ENCODE measurements around the gene SPECC1.
"Not testable (repeated sequence)": the region's sequence is repeated elsewhere in the genome, so short reads cannot be mapped to it uniquely, and the experiment has no call there.

Gene SPECC1

GRCh38 chr17:20142268-20142667 lies 133.1 kb downstream of the SPECC1 start:
- DNase-seq: no peak

DNA sequence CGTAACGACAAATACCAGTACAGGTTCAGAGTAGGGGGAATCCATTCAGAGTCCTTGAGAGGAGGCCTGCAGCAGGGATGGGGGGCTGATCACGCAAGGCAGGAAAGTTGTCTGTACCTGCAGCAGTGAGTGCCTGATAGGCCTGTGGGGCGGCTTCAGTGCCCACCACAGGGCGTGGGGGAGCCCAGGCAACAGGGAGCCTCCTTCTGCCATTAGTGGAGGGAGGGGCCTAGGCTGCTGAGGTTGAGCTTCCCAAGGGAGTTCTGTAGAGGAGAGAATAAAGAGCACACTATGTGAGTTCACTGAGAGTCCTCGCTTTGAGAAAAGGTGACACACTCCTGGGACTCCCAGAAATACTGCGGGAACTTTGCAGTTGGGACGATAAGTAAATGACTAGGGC lies 134.6 kb downstream of the SPECC1 start:
- DNase-seq: no peak

DNA sequence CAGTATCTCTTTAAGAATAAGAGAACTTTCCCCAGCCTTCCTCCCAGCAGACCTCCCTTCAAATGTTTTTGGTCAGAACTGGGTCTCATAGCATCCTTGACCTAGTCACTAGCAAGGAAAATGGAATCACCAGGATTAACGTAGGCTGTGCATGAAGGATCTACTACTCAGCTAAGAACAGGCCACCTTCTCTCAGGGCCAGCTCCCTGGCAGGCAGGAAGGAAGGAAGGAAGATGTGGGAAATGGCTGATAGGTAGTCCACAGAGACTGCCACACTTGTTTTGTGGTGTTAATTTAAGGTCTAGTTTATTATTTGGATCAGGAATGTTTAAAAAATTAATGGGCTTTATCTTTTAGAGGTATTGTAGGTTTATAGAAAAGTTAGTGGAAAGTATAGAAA lies 136.4 kb downstream of the SPECC1 start:
- DNase-seq: no peak

GRCh38 chr17:20149251-20149650 lies 140.1 kb downstream of the SPECC1 start:
- DNase-seq: no peak

- DNase-seq: no peak
Measured at GRCh38 chr17:20151174-20151573, 142.0 kb downstream of the SPECC1 start.

GRCh38 chr17:20153231-20153630 lies 144.1 kb downstream of the SPECC1 start:
- no peak for DNase-seq

- DNase-seq: no peak
Measured at GRCh38 chr17:20154286-20155000, 145.3 kb downstream of the SPECC1 start.

GRCh38 chr17:20155258-20156195 lies 146.4 kb downstream of the SPECC1 start:
- peak; percentile 99 for DNase-seq

DNA sequence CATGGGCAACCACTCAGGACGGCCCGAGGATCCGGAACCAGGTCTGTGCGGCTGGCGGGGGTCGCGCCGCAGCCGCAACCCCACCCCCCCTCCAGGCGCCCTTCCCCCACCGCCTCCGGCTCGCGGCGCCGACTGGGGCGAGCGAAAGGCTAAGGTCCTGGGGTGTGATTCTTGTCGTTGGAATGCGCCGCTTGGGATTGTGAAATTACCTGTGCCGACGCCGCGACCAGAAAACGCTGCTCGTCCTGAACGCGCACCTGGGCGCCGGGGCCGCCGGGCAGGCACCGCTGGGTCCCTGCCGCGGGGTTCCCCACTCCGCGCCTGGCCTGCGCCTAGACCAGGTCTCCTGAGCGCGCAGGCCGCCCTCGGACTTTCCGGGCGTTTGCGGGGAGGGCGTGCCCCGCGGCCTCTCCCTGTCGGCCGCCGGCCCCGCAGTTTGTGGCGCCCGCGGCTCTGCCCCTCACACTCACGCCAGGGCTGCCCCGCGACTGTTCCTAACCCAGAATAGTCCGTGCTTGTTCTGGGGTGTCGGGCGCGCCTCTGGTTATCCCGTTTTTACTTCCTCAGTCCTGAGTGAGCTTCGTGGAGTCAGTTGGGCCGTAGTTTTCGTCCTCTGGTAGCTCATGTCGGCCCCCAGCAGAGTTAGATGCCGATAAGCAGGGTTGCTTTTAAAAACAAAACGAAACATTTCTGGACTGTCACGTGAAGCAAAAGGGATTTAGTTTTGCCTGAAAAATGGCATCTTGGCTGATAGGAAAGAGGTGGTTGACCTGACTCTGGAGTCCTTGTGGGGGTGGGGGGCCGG lies 147.2 kb downstream of the SPECC1 start:
- peak; percentile 56 for DNase-seq

DNA sequence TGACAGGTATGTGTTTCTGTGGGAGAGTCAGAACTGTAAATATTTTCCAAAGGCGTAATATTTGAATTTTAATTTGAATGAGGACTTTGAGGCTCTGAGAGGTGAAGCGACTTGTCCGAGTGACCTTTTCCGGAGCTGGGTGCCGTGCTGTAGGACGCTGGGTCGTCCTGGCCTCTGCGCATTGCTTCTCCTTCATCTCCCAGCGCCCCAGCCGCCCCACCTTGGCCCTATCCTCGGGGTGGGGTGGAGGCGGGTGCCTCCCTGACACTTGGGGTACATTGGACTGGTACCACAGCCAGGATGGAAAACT lies 147.8 kb downstream of the SPECC1 start:
- DNase-seq: no peak

DNA sequence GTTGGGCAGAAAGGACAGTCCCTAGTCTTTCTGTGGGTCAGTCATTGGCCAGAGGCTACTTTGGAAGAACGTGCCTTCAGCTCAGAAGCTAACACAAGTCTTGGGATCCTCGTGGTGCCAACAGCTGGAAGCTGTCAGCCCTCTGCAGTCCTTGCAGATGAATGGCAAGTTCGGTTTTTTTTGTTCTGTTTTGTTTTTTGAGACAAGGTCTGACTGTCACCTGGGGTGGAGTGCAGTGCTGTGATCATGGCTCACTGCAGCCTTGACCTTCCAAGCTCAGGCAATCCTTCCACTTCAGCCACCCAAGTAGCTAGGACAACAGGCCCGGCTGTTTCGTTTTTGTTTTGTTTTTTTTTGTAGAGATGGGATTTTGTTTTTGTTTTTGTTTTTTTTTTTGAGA lies 149.4 kb downstream of the SPECC1 start:
- no peak for DNase-seq

GRCh38 chr17:20159406-20160069 lies 150.4 kb downstream of the SPECC1 start:
- DNase-seq: peak; percentile 17

DNA sequence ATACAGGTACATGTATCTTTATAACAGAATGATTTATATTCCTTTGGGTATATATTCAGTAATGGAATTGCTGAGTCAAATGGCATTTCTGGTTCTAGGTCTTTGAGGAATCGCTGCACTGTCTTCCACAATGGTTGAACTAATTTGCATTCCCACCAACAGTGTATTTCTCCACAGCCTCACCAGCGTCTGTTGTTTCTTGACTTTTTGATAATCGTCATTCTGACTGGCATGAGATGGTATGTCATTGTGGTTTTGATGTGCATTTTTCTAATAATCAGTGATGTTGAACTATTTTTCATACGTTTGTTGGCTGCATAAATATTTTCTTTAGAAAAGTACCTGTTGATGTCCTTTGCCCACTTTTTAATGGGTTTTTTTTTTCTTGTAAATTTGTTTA lies 156.4 kb downstream of the SPECC1 start:
- DNase-seq: not testable (repeated sequence)

DNA sequence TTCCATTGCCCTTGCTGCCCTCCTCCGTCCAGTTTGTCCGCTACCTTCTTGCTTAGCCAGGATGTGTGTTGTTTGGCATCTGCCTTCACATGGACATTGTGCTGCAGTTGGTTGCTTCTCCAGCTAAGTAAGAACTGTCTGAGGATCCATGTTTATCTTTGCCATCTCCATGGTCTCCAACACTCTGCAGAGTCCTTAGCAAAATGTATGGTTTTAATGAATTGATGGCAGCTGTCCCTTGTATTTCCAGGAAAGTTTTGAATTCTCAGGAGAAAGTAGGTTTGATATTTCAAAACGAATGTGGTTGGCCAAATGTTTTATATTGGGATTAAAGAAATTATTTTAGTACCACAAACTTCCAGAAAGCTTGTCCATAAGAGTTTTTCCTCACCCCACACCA lies 160.9 kb downstream of the SPECC1 start:
- no peak for DNase-seq

- DNase-seq: no peak
Measured at GRCh38 chr17:20171741-20172365, 162.7 kb downstream of the SPECC1 start.

GRCh38 chr17:20172376-20172775 lies 163.2 kb downstream of the SPECC1 start:
- DNase-seq: no peak

GRCh38 chr17:20173091-20173490 lies 163.9 kb downstream of the SPECC1 start:
- DNase-seq: no peak

DNA sequence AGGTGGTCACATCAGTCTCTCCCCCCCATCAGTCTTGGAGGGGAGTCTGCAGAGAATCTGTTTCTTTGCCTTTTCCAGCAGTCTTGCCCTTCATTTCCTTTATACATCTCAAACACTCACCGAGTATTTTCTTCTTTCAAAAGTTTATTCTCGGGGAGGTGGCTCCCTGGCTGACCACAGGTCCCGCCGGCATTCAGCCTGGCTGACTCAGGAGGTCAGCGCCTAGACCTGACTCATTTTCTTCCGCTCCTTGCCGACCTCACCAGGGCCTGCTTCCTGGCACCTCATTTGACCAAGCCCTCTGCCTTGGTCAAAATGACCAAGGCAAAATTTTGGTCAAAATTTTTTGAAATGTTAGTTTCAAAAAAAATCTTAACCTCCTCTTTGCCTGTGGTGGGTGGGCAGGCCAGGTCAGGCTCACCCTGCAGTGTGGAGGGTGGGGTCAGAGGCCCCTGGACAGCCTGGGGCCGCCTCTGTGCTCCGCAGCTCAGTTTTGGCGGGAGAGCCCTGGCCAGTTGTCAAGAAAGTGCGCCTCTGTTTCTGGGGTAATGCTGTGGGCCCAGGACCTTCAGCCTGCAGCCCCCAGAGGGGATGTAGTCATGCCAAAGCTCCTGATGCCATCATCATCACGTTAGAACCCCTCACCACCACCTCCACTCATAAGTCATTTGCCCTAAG lies 165.6 kb downstream of the SPECC1 start:
- no peak for DNase-seq

GRCh38 chr17:20179041-20179440 lies 169.9 kb downstream of the SPECC1 start:
- DNase-seq: no peak

- DNase-seq: no peak
Measured at GRCh38 chr17:20180661-20181060, 171.5 kb downstream of the SPECC1 start.

GRCh38 chr17:20184181-20184580 lies 175.0 kb downstream of the SPECC1 start:
- no peak for DNase-seq
